ENCODE data around the gene UGT1A8.

DNA sequence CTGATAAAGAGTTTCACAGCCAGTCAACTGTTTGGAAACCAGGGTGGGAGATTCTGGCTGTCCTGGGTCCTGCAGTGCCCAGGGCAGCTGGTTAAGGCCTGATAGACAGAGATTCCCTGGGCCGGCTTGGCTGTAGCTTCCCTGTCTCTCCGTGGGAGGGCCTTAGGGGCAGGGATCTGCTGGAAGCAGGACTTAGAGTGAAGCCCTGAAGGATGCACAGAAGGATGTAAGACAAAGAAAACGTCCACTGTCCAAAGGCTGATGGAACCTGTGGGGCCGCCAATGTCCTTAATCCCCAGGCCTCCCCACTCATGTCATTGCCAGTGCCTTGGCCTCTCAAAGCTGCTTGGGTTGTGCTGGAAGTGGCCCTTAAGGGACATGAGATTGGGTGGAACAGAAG, 193.7 kb downstream of the UGT1A8 start:
- TF ChIP-seq POLR2A (IDR thresholded peaks at IDR 0.05; ENCODE audit: low read length) (no peak), GATA1 (IDR thresholded peaks at IDR 0.05; ENCODE audit: low read depth, low read length) (no peak)

Data from erythroblast (primary cell).